ENCODE measurements around the gene MFNG.

DNA sequence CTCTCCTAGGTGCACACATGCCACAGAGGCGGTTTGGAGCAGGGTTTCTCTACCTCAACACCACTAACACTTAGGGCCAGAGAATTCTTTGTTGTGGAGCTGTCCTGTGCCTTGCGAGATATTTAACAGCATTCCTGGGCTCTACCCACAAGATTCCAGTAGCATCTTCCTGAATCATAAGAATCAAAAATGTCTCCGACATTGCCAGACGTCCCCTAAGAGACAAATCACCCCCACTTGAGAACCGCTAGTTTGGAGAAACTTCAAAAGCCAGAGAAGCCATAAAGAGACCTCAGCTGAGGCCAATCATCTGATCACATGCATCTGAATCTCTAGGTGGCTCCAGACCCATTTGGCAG lies 16.1 kb downstream of the MFNG start:
- TF ChIP-seq, protein P1, sequence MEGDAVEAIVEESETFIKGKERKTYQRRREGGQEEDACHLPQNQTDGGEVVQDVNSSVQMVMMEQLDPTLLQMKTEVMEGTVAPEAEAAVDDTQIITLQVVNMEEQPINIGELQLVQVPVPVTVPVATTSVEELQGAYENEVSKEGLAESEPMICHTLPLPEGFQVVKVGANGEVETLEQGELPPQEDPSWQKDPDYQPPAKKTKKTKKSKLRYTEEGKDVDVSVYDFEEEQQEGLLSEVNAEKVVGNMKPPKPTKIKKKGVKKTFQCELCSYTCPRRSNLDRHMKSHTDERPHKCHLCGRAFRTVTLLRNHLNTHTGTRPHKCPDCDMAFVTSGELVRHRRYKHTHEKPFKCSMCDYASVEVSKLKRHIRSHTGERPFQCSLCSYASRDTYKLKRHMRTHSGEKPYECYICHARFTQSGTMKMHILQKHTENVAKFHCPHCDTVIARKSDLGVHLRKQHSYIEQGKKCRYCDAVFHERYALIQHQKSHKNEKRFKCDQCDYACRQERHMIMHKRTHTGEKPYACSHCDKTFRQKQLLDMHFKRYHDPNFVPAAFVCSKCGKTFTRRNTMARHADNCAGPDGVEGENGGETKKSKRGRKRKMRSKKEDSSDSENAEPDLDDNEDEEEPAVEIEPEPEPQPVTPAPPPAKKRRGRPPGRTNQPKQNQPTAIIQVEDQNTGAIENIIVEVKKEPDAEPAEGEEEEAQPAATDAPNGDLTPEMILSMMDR (IDR thresholded peaks at IDR 0.05; ENCODE audit: low read depth, low read length), result no peak
- TF ChIP-seq POLR2A (IDR thresholded peaks at IDR 0.05; ENCODE audit: extremely low read depth, insufficient read length) (no peak), MYC (IDR thresholded peaks at IDR 0.05; ENCODE audit: low read depth, low read length) (no peak)
- TF ChIP-seq, protein P2, sequence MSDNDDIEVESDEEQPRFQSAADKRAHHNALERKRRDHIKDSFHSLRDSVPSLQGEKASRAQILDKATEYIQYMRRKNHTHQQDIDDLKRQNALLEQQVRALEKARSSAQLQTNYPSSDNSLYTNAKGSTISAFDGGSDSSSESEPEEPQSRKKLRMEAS (IDR thresholded peaks at IDR 0.05; ENCODE audit: low read depth, low read length), result no peak

Data from NB4 (cell line).